Measurements from ENCODE around the gene EVC2.

DNA sequence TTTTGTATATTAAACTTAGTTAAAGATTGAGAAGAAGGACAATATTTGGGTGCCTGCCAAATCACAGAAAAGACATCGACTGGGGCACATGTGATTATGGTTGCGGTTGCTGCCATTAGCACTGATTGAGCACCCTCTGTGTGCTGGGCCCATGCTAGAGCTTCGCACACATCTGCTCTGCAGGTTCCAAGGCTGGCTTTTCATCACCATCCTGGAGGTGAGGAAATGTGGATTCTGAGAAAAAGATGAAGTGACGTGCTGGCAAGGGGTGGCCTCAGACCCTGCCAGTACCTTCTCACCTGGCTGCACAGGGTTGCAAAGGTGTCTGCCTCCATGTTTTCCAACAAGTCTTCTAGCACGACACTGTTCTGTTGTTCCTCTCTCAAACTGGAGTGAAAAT, 134.0 kb downstream of the EVC2 start:
- TF ChIP-seq CTCF (optimal IDR thresholded peaks at IDR 0.05 in 1 of 3, IDR thresholded peaks at IDR 0.05 in 1 of 3, conservative IDR thresholded peaks at IDR 0.05 in 1 of 3; ENCODE audit: extremely low read depth in 1 of 3, insufficient read depth in 2 of 3, low read length in 3 of 3) = no peak
- TF ChIP-seq EZH2 (IDR thresholded peaks at IDR 0.05; ENCODE audit: low read length) = no peak
